NCI-H446 treated with DMSO at 0.1 percent for 48 hours (cell line): ENCODE measurements around the gene NT5C.

Experiments used
- DNase-seq: peaks from one replicate; lab custom pipeline; 2025; lab: John Stamatoyannopoulos, UW

NT5C gene

GRCh38 chr17:75115555-75115954, 16.0 kb downstream of the NT5C start:
- DNase-seq: no peak

- DNase-seq: no peak
These were observed 16.8 kb downstream of the NT5C start for GRCh38 chr17:75114552-75115314.

GRCh38 chr17:75113798-75114551, 17.6 kb downstream of the NT5C start:
- DNase-seq: peak; percentile 72

- DNase-seq: no peak
These were observed 19.7 kb downstream of the NT5C start for GRCh38 chr17:75111777-75112335.

- no peak for DNase-seq
These were observed 21.2 kb downstream of the NT5C start for GRCh38 chr17:75110234-75110937.

- DNase-seq: peak; percentile 65
These were observed 21.9 kb downstream of the NT5C start, which contains the start of gene ARMC7 for GRCh38 chr17:75109407-75110233. ARMC7 (plus strand) TSS chr17:75109969; CDS start chr17:75110289, 320 bp downstream.

GRCh38 chr17:75109046-75109406, 22.5 kb downstream of the NT5C start:
- DNase-seq: no peak

GRCh38 chr17:75108193-75108592, 23.3 kb downstream of the NT5C start:
- no peak for DNase-seq

- DNase-seq: peak; percentile 32
These were observed 26.1 kb downstream of the NT5C start for GRCh38 chr17:75105126-75106080.

- no peak for DNase-seq
These were observed 27.7 kb downstream of the NT5C start for GRCh38 chr17:75103601-75104554.

GRCh38 chr17:75102385-75102821, 29.1 kb downstream of the NT5C start:
- no peak for DNase-seq

- DNase-seq: no peak
These were observed 31.5 kb downstream of the NT5C start for GRCh38 chr17:75099881-75100595.

GRCh38 chr17:75098861-75099260, 32.7 kb downstream of the NT5C start:
- no peak for DNase-seq

- DNase-seq: no peak
These were observed 33.7 kb downstream of the NT5C start for GRCh38 chr17:75097865-75098264.

- DNase-seq: no peak
These were observed 35.4 kb downstream of the NT5C start for GRCh38 chr17:75096082-75096625.

GRCh38 chr17:75094871-75095399, 36.6 kb downstream of the NT5C start:
- no peak for DNase-seq

- DNase-seq: no peak
These were observed 37.9 kb downstream of the NT5C start for GRCh38 chr17:75093548-75094158.
